GM23338 (cell line): ENCODE results near the gene ZNF83. TPM values are rescaled to one million over a fixed set of nuclear protein-coding genes. Genes with fewer than 3 reads are reported as not detected.

Experiments used
- ATAC-seq: fragments of 200-7000 bp; cut with Tn5 transposase; 3 replicates; pipeline ENCODE4 v1.9.1; 2020
- DNase-seq: peaks from one replicate; pipeline ENCODE4 v3.0.0-alpha.2; 2015; ENCODE audit warnings: low spot score
- H2AFZ ChIP-seq: fragments of 200-600 bp; sonication (generic); 2 replicates; pipeline ENCODE4 v1.8.0; 2016; ENCODE audit warnings: antibody characterized with exemption, mild to moderate bottlenecking, moderate library complexity
- H3F3A ChIP-seq: fragments of 200-600 bp; sonication (generic); replicated peaks from 2 replicates; pipeline ENCODE4 v1.8.0; 2017; ENCODE audit warnings: antibody characterized with exemption, mixed run types, low read depth
- H3K27ac ChIP-seq: fragments of 200-600 bp; sonication (generic); 2 replicates; pipeline ENCODE4 v1.6.1; 2016; ENCODE audit warnings: low read depth
- H3K27me3 ChIP-seq: fragments of 200-600 bp; sonication (generic); 2 replicates; pipeline ENCODE4 v1.8.0; 2016; ENCODE audit warnings: mild to moderate bottlenecking, mixed run types, moderate library complexity; ENCODE audit not compliant: insufficient read depth
- H3K36me3 ChIP-seq: fragments of 200-600 bp; sonication (generic); 2 replicates; pipeline ENCODE4 v1.8.0; 2016; ENCODE audit warnings: mild to moderate bottlenecking; ENCODE audit not compliant: insufficient read depth
- H3K4me1 ChIP-seq: fragments of 200-600 bp; sonication (generic); 2 replicates; pipeline ENCODE4 v1.8.0; 2016; ENCODE audit warnings: mild to moderate bottlenecking, moderate library complexity; ENCODE audit not compliant: insufficient read depth
- H3K4me2 ChIP-seq: fragments of 200-600 bp; sonication (generic); 2 replicates; pipeline ENCODE4 v1.7.1; 2017; ENCODE audit warnings: mixed run types
- H3K4me3 ChIP-seq: fragments of 200-600 bp; sonication (generic); 2 replicates; pipeline ENCODE4 v1.6.1; 2016; ENCODE audit warnings: mixed run types
- H3K79me2 ChIP-seq: fragments of 200-600 bp; sonication (generic); replicated peaks from 2 replicates; pipeline ENCODE4 v1.8.0; 2017; ENCODE audit warnings: mild to moderate bottlenecking; ENCODE audit not compliant: insufficient read depth
- H3K9me2 ChIP-seq: fragments of 200-600 bp; sonication (generic); 2 replicates; pipeline ENCODE4 v1.8.0; 2017; ENCODE audit not compliant: insufficient read depth
- H4K20me1 ChIP-seq: fragments of 200-600 bp; sonication (generic); replicated peaks from 2 replicates; pipeline ENCODE4 v1.8.0; 2017; ENCODE audit warnings: mild to moderate bottlenecking; ENCODE audit not compliant: insufficient read depth
- H3K27ac Mint-ChIP-seq: 2 replicates; pipeline ENCODE4 v1.8.0; 2020; ENCODE audit warnings: inconsistent platforms, mild to moderate bottlenecking, moderate library complexity, mixed read lengths
- H3K27me3 Mint-ChIP-seq: 3 replicates; pipeline ENCODE4 v1.8.0; 2022; ENCODE audit warnings: low read depth, mild to moderate bottlenecking, moderate library complexity, mixed read lengths, inconsistent platforms; ENCODE audit not compliant: insufficient read depth, poor library complexity
- H3K36me3 Mint-ChIP-seq: 3 replicates; pipeline ENCODE4 v1.8.0; 2021; ENCODE audit warnings: low read depth, mild to moderate bottlenecking, inconsistent platforms, moderate library complexity, mixed read lengths
- H3K4me1 Mint-ChIP-seq: 3 replicates; pipeline ENCODE4 v1.8.0; 2020; ENCODE audit warnings: mild to moderate bottlenecking, inconsistent platforms, mixed read lengths
- H3K4me3 Mint-ChIP-seq: 3 replicates; pipeline ENCODE4 v1.8.0; 2021; ENCODE audit warnings: moderate library complexity, mild to moderate bottlenecking, inconsistent platforms, mixed read lengths
- H3K9me3 Mint-ChIP-seq: 3 replicates; pipeline ENCODE4 v1.8.0; 2020; ENCODE audit warnings: moderate library complexity, mild to moderate bottlenecking, inconsistent platforms, mixed read lengths
- CREB1 ChIP-seq: fragments of 250-450 bp; sonication (Bioruptor Pico); IDR thresholded peaks from 2 replicates; pipeline ENCODE4 v1.5.0; 2020; ENCODE audit warnings: low read depth, mild to moderate bottlenecking, moderate library complexity
- CTCF ChIP-seq, 2 experiments: fragments of 200-600 bp in 1 of 2; sonication (generic) in 1 of 2; conservative IDR thresholded peaks; 2 replicates each; pipeline versions ENCODE4 v1.5.1 to v1.6.1; 2016 to 2017; ENCODE audit warnings: antibody characterized with exemption in 2 of 2, low read depth in 2 of 2, mild to moderate bottlenecking in 2 of 2, moderate library complexity in 1 of 2
- EZH2 ChIP-seq: fragments of 200-600 bp; sonication (generic); IDR thresholded peaks from one replicate; pipeline ENCODE4 v1.8.0; 2017; ENCODE audit warnings: antibody characterized with exemption, mild to moderate bottlenecking, low read depth; ENCODE audit not compliant: unreplicated experiment
- EZH2phosphoT487 ChIP-seq: fragments of 200-600 bp; sonication (generic); IDR thresholded peaks from one replicate; pipeline ENCODE4 v1.8.1; 2018; ENCODE audit warnings: antibody characterized with exemption; ENCODE audit not compliant: unreplicated experiment
- NANOG ChIP-seq: IDR thresholded peaks from 2 replicates; pipeline ENCODE4 v1.6.1; 2016; ENCODE audit warnings: antibody characterized with exemption, borderline replicate concordance
- POLR2AphosphoS5 ChIP-seq: IDR thresholded peaks from 2 replicates; pipeline ENCODE4 v1.6.1; 2016; ENCODE audit warnings: antibody characterized with exemption, low read depth
- STAT1 ChIP-seq: IDR thresholded peaks from one replicate; pipeline ENCODE4 v1.6.1; 2016; ENCODE audit warnings: antibody characterized with exemption; ENCODE audit not compliant: unreplicated experiment
- ZNF114 ChIP-seq: fragments of 250-450 bp; sonication (Bioruptor Pico); IDR thresholded peaks from 2 replicates; pipeline ENCODE4 v1.5.0; 2020; ENCODE audit warnings: mild to moderate bottlenecking, moderate library complexity
- polyA plus RNA-seq: library from polyadenylated mRNA; unstranded; fragments of >200 nt; fragmentation: Nextera tagmentation; extraction: Ambion mirVana; gene quantifications from 2 replicates; pipeline ENCODE4 v1.2.1, GENCODE V29; 2016
- total RNA-seq: library from RNA; depleted of rRNA; stranded (reverse); fragments of >200 nt; shearing (Covaris generic); gene quantifications from 2 replicates; pipeline ENCODE4 v1.2.3, GENCODE V29; 2014
- TF ChIP-seq, protein P1 (sequence below): IDR thresholded peaks from 2 replicates; pipeline ENCODE4 v1.6.1; 2016; ENCODE audit warnings: antibody characterized with exemption
- TF ChIP-seq, protein P2 (sequence below): fragments of 250-450 bp; sonication (Bioruptor Pico); IDR thresholded peaks from 2 replicates; pipeline ENCODE4 v1.5.0; 2020; ENCODE audit warnings: mild to moderate bottlenecking, moderate library complexity
- TF ChIP-seq, protein P3 (sequence below): IDR thresholded peaks from one replicate; pipeline ENCODE4 v1.6.1; 2018; ENCODE audit warnings: antibody characterized with exemption; ENCODE audit not compliant: unreplicated experiment

ZNF83 gene
- total and polyA plus RNA-seq, 2 experiments from 2014 or later, result 16.2 to 25.0 TPM

DNA sequence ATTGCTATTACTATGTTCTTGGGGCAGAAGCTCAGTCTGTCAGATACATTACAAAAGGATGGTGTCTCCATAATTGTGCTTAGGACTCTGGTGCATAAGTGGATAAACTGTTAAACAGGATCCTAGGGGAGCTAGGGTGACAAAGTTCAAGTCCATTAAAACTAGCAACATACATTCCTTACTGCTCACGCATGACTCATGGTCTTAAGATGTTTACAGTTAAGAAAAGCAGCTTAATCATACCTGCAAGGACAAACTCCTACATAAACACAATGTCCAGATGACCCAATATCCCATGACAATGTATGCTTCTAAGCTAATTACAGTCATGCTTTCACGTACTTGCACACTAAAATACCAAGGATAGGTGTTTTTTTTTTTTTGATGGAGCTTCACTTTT lies 71.6 kb downstream of the ZNF83 start (continued):
- TF ChIP-seq CTCF (conservative IDR thresholded peaks at IDR 0.05; ENCODE audit: low read depth in 2 of 2), result no peak

DNA sequence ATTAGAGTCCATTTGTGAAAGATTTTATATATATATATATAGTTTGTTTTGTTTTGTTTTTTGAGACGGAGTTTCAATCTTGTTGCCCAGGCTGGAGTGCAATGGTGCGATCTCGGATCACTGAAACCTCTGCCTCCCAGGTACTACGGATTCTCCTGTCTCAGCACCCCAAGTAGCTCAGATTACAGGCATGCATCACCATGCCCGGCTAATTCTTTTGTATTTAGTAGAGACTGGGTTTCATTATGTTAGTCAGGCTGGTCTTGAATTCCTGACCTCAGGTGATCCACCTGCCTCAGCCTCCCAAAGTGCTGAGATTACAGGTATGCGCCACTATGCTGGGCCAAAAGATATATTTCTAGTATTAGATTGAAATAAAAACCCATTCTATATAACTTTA lies 72.0 kb downstream of the ZNF83 start:
- no peak for TF ChIP-seq EZH2phosphoT487
- TF ChIP-seq, protein P1, sequence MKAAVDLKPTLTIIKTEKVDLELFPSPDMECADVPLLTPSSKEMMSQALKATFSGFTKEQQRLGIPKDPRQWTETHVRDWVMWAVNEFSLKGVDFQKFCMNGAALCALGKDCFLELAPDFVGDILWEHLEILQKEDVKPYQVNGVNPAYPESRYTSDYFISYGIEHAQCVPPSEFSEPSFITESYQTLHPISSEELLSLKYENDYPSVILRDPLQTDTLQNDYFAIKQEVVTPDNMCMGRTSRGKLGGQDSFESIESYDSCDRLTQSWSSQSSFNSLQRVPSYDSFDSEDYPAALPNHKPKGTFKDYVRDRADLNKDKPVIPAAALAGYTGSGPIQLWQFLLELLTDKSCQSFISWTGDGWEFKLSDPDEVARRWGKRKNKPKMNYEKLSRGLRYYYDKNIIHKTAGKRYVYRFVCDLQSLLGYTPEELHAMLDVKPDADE, result no peak
- TF ChIP-seq EZH2, result no peak
- no peak for TF ChIP-seq CREB1
- no peak for TF ChIP-seq STAT1
- TF ChIP-seq, protein P2, sequence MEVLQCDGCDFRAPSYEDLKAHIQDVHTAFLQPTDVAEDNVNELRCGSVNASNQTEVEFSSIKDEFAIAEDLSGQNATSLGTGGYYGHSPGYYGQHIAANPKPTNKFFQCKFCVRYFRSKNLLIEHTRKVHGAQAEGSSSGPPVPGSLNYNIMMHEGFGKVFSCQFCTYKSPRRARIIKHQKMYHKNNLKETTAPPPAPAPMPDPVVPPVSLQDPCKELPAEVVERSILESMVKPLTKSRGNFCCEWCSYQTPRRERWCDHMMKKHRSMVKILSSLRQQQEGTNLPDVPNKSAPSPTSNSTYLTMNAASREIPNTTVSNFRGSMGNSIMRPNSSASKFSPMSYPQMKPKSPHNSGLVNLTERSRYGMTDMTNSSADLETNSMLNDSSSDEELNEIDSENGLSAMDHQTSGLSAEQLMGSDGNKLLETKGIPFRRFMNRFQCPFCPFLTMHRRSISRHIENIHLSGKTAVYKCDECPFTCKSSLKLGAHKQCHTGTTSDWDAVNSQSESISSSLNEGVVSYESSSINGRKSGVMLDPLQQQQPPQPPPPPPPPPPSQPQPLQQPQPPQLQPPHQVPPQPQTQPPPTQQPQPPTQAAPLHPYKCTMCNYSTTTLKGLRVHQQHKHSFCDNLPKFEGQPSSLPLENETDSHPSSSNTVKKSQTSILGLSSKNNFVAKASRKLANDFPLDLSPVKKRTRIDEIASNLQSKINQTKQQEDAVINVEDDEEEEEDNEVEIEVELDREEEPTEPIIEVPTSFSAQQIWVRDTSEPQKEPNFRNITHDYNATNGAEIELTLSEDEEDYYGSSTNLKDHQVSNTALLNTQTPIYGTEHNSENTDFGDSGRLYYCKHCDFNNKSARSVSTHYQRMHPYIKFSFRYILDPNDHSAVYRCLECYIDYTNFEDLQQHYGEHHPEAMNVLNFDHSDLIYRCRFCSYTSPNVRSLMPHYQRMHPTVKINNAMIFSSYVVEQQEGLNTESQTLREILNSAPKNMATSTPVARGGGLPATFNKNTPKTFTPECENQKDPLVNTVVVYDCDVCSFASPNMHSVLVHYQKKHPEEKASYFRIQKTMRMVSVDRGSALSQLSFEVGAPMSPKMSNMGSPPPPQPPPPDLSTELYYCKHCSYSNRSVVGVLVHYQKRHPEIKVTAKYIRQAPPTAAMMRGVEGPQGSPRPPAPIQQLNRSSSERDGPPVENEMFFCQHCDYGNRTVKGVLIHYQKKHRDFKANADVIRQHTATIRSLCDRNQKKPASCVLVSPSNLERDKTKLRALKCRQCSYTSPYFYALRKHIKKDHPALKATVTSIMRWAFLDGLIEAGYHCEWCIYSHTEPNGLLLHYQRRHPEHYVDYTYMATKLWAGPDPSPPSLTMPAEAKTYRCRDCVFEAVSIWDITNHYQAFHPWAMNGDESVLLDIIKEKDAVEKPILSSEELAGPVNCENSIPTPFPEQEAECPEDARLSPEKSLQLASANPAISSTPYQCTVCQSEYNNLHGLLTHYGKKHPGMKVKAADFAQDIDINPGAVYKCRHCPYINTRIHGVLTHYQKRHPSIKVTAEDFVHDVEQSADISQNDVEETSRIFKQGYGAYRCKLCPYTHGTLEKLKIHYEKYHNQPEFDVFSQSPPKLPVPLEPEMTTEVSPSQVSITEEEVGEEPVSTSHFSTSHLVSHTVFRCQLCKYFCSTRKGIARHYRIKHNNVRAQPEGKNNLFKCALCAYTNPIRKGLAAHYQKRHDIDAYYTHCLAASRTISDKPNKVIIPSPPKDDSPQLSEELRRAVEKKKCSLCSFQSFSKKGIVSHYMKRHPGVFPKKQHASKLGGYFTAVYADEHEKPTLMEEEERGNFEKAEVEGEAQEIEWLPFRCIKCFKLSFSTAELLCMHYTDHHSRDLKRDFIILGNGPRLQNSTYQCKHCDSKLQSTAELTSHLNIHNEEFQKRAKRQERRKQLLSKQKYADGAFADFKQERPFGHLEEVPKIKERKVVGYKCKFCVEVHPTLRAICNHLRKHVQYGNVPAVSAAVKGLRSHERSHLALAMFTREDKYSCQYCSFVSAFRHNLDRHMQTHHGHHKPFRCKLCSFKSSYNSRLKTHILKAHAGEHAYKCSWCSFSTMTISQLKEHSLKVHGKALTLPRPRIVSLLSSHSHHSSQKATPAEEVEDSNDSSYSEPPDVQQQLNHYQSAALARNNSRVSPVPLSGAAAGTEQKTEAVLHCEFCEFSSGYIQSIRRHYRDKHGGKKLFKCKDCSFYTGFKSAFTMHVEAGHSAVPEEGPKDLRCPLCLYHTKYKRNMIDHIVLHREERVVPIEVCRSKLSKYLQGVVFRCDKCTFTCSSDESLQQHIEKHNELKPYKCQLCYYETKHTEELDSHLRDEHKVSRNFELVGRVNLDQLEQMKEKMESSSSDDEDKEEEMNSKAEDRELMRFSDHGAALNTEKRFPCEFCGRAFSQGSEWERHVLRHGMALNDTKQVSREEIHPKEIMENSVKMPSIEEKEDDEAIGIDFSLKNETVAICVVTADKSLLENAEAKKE (CRISPR knock-in tag), result no peak
- no peak for TF ChIP-seq ZNF114 (CRISPR knock-in tag)
- TF ChIP-seq POLR2AphosphoS5, result no peak
- no peak for TF ChIP-seq NANOG
- TF ChIP-seq, protein P3, sequence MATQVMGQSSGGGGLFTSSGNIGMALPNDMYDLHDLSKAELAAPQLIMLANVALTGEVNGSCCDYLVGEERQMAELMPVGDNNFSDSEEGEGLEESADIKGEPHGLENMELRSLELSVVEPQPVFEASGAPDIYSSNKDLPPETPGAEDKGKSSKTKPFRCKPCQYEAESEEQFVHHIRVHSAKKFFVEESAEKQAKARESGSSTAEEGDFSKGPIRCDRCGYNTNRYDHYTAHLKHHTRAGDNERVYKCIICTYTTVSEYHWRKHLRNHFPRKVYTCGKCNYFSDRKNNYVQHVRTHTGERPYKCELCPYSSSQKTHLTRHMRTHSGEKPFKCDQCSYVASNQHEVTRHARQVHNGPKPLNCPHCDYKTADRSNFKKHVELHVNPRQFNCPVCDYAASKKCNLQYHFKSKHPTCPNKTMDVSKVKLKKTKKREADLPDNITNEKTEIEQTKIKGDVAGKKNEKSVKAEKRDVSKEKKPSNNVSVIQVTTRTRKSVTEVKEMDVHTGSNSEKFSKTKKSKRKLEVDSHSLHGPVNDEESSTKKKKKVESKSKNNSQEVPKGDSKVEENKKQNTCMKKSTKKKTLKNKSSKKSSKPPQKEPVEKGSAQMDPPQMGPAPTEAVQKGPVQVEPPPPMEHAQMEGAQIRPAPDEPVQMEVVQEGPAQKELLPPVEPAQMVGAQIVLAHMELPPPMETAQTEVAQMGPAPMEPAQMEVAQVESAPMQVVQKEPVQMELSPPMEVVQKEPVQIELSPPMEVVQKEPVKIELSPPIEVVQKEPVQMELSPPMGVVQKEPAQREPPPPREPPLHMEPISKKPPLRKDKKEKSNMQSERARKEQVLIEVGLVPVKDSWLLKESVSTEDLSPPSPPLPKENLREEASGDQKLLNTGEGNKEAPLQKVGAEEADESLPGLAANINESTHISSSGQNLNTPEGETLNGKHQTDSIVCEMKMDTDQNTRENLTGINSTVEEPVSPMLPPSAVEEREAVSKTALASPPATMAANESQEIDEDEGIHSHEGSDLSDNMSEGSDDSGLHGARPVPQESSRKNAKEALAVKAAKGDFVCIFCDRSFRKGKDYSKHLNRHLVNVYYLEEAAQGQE, result no peak
- H3K79me2 ChIP-seq, result peaks cover 11% of the 10 kb centered on the region
- peak; percentile 75 for DNase-seq
- no peaks in the 10 kb centered on the region for H3K9me2 ChIP-seq
- ATAC-seq, result peak; percentile 4
- Mint-ChIP-seq H3K36me3 (peaks cover 12% of the 10 kb centered on the region), H3K4me3 (no peak overlapping the region), H3K27ac (no peak overlapping the region), H3K4me1 (peaks cover 22% of the 10 kb centered on the region), H3K9me3 (no peaks in the 10 kb centered on the region; the same call in 2 of the 3 replicates), H3K27me3 (peaks cover 16% of the 10 kb centered on the region)
- H3K36me3 ChIP-seq, result no peaks in the 10 kb centered on the region
- peaks cover 10% of the 10 kb centered on the region for H3F3A ChIP-seq
- H3K27ac ChIP-seq, result no peak overlapping the region
- H3K4me2 ChIP-seq, result no peak overlapping the region
- H3K27me3 ChIP-seq, result no peaks in the 10 kb centered on the region
- no peak overlapping the region for H2AFZ ChIP-seq
- peaks cover 26% of the 10 kb centered on the region for H3K4me1 ChIP-seq
- H4K20me1 ChIP-seq, result peaks cover 3% of the 10 kb centered on the region; the same call in 1 of the 2 replicates
- H3K4me3 ChIP-seq, result no peak overlapping the region
